GM12864 (cell line): Measurements from ENCODE around the gene ALX4.

Experiments used
- DNase-seq: peaks from one replicate; pipeline ENCODE4 v3.0.0-alpha.2; 2011; ENCODE audit warnings: low read depth
- H3K4me3 ChIP-seq: 2 replicates; pipeline ENCODE4 v1.5.1; 2011; ENCODE audit warnings: mild to moderate bottlenecking, low read depth, low read length, control low read depth
- CTCF ChIP-seq: IDR thresholded peaks from 2 replicates; pipeline ENCODE4 v1.5.1; 2011; ENCODE audit warnings: low read depth, mild to moderate bottlenecking, moderate library complexity, low read length, control low read depth, inconsistent platforms; ENCODE audit errors: missing control alignments

The ALX4 gene

GRCh38 chr11:44268614-44269080 is 41.3 kb downstream of the ALX4 start:
- DNase-seq: no peak
- TF ChIP-seq CTCF: no peak
- no peak overlapping the region for H3K4me3 ChIP-seq

- no peak for TF ChIP-seq CTCF
- H3K4me3 ChIP-seq: no peak overlapping the region
- DNase-seq: no peak
Observed at GRCh38 chr11:44267750-44268613, 42.0 kb downstream of the ALX4 start.

- DNase-seq: no peak
- no peak overlapping the region for H3K4me3 ChIP-seq
- TF ChIP-seq CTCF: no peak
Observed at GRCh38 chr11:44267006-44267749, 42.8 kb downstream of the ALX4 start.

- H3K4me3 ChIP-seq: no peak overlapping the region
- DNase-seq: no peak
- TF ChIP-seq CTCF: no peak
Observed at GRCh38 chr11:44266056-44266780, 43.7 kb downstream of the ALX4 start.

GRCh38 chr11:44264761-44265160 is 45.2 kb downstream of the ALX4 start:
- H3K4me3 ChIP-seq: no peak overlapping the region
- no peak for DNase-seq
- TF ChIP-seq CTCF: no peak

- no peak for TF ChIP-seq CTCF
- no peak for DNase-seq
- no peak overlapping the region for H3K4me3 ChIP-seq
Observed at GRCh38 chr11:44264438-44264749, 45.5 kb downstream of the ALX4 start.
